Stimulated activated CD4-positive, alpha-beta T cell treated with anti-CD3 and anti-CD28 coated beads, Interleukin-1b, Interleukin-23, amount 100 ng/mL, for 24 hours (primary cell): ENCODE measurements around the gene CEMIP2.

Source experiments
- DNase-seq, 4 experiments: peaks; one replicate each; pipeline ENCODE4 v3.0.0-alpha.2; 2020; ENCODE audit warnings: low read depth in 4 of 4, low spot score in 1 of 4

Gene CEMIP2

GRCh38 chr9:71652480-71652879 lies 115.8 kb downstream of the CEMIP2 start:
- no peak for DNase-seq

- no peak for DNase-seq
Observed at GRCh38 chr9:71648453-71648852, 119.9 kb downstream of the CEMIP2 start.

- DNase-seq: no peak
Observed at GRCh38 chr9:71647094-71647591, 121.2 kb downstream of the CEMIP2 start.

- DNase-seq: no peak
Observed at GRCh38 chr9:71646131-71646530, 122.2 kb downstream of the CEMIP2 start.

- DNase-seq: no peak
Observed at GRCh38 chr9:71644819-71645362, 123.4 kb downstream of the CEMIP2 start.

- DNase-seq: no peak
Observed at GRCh38 chr9:71643330-71643729, 125.0 kb downstream of the CEMIP2 start.

GRCh38 chr9:71642056-71642455 lies 126.3 kb downstream of the CEMIP2 start:
- DNase-seq: no peak

- DNase-seq: no peak
Observed at GRCh38 chr9:71638627-71639026, 129.7 kb downstream of the CEMIP2 start.

- DNase-seq: no peak
Observed at GRCh38 chr9:71637926-71638325, 130.4 kb downstream of the CEMIP2 start.

GRCh38 chr9:71637375-71637774 lies 130.9 kb downstream of the CEMIP2 start:
- no peak for DNase-seq

- DNase-seq: no peak
Observed at GRCh38 chr9:71636143-71636839, 132.0 kb downstream of the CEMIP2 start.

- DNase-seq: no peak
Observed at GRCh38 chr9:71634752-71635151, 133.6 kb downstream of the CEMIP2 start.
